ENCODE results near the gene CHN2.
"Not testable (repeated sequence)": the region's sequence is repeated elsewhere in the genome, so short reads cannot be mapped to it uniquely, and the experiment has no call there.

CHN2 gene

GRCh38 chr7:29247224-29247962, 52.8 kb downstream of the CHN2 start:
- H3K4me3 Mint-ChIP-seq, result no peak overlapping the region
- H3K27ac Mint-ChIP-seq, result no peak overlapping the region
- peaks cover 27% of the 10 kb centered on the region for H3K27me3 Mint-ChIP-seq (ENCODE audit: low read depth)
- H3K36me3 Mint-ChIP-seq (ENCODE audit: low read depth), result no peaks in the 10 kb centered on the region
- H3K9me3 Mint-ChIP-seq, result no peaks in the 10 kb centered on the region
- DNase-seq (ENCODE audit: low spot score), result no peak
- peaks cover 15% of the 10 kb centered on the region for H3K4me1 Mint-ChIP-seq (ENCODE audit: low read depth)

GRCh38 chr7:29247963-29248236, 53.3 kb downstream of the CHN2 start:
- H3K4me1 Mint-ChIP-seq (ENCODE audit: low read depth), result peaks cover 15% of the 10 kb centered on the region
- peaks cover 27% of the 10 kb centered on the region for H3K27me3 Mint-ChIP-seq (ENCODE audit: low read depth)
- no peaks in the 10 kb centered on the region for H3K9me3 Mint-ChIP-seq
- H3K27ac Mint-ChIP-seq, result no peak overlapping the region
- no peak for DNase-seq (ENCODE audit: low spot score)
- H3K4me3 Mint-ChIP-seq, result no peak overlapping the region
- H3K36me3 Mint-ChIP-seq (ENCODE audit: low read depth), result no peaks in the 10 kb centered on the region

GRCh38 chr7:29248713-29249382, 54.3 kb downstream of the CHN2 start:
- Mint-ChIP-seq H3K4me3 (no peak overlapping the region), H3K27me3 (ENCODE audit: low read depth) (peaks cover 20% of the 10 kb centered on the region), H3K27ac (no peak overlapping the region), H3K9me3 (no peaks in the 10 kb centered on the region), H3K36me3 (ENCODE audit: low read depth) (no peaks in the 10 kb centered on the region), H3K4me1 (ENCODE audit: low read depth) (peaks cover 10% of the 10 kb centered on the region)
- DNase-seq (ENCODE audit: low spot score), result no peak

- Mint-ChIP-seq H3K27me3 (ENCODE audit: low read depth) (peaks cover 16% of the 10 kb centered on the region), H3K27ac (no peak overlapping the region), H3K4me1 (ENCODE audit: low read depth) (peaks cover 5% of the 10 kb centered on the region), H3K4me3 (no peak overlapping the region), H3K9me3 (no peaks in the 10 kb centered on the region), H3K36me3 (ENCODE audit: low read depth) (no peaks in the 10 kb centered on the region)
- no peak for DNase-seq (ENCODE audit: low spot score)
These were observed 54.8 kb downstream of the CHN2 start for GRCh38 chr7:29249383-29249750.

DNA sequence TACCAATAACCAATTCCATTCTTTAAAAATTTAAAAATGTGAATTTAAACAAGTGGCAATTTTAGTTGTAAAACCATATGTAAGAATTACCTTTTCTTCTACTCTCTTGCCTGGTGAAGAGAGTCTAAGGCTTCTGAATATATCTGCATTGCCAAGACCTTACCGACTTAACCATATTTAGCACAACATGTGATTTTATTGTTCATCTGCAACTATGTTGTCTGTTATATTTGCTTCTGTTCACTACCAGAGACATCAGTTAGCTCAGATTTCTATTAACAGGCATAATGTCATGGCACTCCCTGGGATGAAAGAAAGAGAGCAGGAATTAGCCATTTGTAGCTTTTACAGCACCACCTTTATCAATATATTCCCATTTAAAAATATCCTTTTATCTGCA, 55.3 kb downstream of the CHN2 start:
- H3K9me3 Mint-ChIP-seq, result no peaks in the 10 kb centered on the region
- H3K36me3 Mint-ChIP-seq (ENCODE audit: low read depth), result no peaks in the 10 kb centered on the region
- H3K4me3 Mint-ChIP-seq, result no peak overlapping the region
- no peak overlapping the region for H3K27ac Mint-ChIP-seq
- DNase-seq (ENCODE audit: low spot score), result no peak
- peaks cover 14% of the 10 kb centered on the region for H3K27me3 Mint-ChIP-seq (ENCODE audit: low read depth)
- H3K4me1 Mint-ChIP-seq (ENCODE audit: low read depth), result peaks cover 1% of the 10 kb centered on the region

GRCh38 chr7:29253225-29253624, 58.6 kb downstream of the CHN2 start:
- DNase-seq (ENCODE audit: low spot score), result no peak
- no peaks in the 10 kb centered on the region for H3K9me3 Mint-ChIP-seq
- H3K27me3 Mint-ChIP-seq (ENCODE audit: low read depth), result peaks cover 18% of the 10 kb centered on the region
- H3K36me3 Mint-ChIP-seq (ENCODE audit: low read depth), result no peaks in the 10 kb centered on the region
- no peak overlapping the region for H3K27ac Mint-ChIP-seq
- H3K4me1 Mint-ChIP-seq (ENCODE audit: low read depth), result no peaks in the 10 kb centered on the region
- H3K4me3 Mint-ChIP-seq, result no peak overlapping the region

DNA sequence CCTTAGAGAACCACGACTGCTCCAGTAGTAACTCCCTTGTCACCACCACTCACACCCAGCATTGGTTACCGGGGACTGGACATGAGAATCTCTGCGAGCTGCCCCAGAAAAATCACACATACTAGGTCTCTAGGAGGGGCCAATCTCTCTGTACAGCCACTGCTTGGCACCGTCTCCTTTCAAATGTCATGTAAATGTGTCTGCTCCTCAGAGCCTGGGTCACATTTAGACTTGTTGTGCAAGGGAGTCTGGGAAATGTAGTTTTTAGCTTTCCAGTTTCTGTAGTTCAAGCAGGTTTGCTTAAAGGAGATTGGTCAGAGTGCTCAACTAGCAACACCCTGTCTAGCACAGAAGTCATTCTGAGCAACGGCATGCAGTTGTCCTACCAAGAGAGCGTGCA, 60.0 kb downstream of the CHN2 start:
- peaks cover 25% of the 10 kb centered on the region for H3K27me3 Mint-ChIP-seq (ENCODE audit: low read depth)
- no peaks in the 10 kb centered on the region for H3K4me1 Mint-ChIP-seq (ENCODE audit: low read depth)
- DNase-seq (ENCODE audit: low spot score), result no peak
- H3K4me3 Mint-ChIP-seq, result no peak overlapping the region
- H3K27ac Mint-ChIP-seq, result no peak overlapping the region
- H3K36me3 Mint-ChIP-seq (ENCODE audit: low read depth), result no peaks in the 10 kb centered on the region
- no peaks in the 10 kb centered on the region for H3K9me3 Mint-ChIP-seq

- Mint-ChIP-seq H3K27ac (no peak overlapping the region), H3K4me1 (ENCODE audit: low read depth) (no peaks in the 10 kb centered on the region), H3K36me3 (ENCODE audit: low read depth) (no peaks in the 10 kb centered on the region), H3K4me3 (no peak overlapping the region), H3K27me3 (ENCODE audit: low read depth) (peaks cover 22% of the 10 kb centered on the region), H3K9me3 (no peaks in the 10 kb centered on the region)
- DNase-seq (ENCODE audit: low spot score), result no peak
These were observed 60.8 kb downstream of the CHN2 start for GRCh38 chr7:29255199-29255878.

DNA sequence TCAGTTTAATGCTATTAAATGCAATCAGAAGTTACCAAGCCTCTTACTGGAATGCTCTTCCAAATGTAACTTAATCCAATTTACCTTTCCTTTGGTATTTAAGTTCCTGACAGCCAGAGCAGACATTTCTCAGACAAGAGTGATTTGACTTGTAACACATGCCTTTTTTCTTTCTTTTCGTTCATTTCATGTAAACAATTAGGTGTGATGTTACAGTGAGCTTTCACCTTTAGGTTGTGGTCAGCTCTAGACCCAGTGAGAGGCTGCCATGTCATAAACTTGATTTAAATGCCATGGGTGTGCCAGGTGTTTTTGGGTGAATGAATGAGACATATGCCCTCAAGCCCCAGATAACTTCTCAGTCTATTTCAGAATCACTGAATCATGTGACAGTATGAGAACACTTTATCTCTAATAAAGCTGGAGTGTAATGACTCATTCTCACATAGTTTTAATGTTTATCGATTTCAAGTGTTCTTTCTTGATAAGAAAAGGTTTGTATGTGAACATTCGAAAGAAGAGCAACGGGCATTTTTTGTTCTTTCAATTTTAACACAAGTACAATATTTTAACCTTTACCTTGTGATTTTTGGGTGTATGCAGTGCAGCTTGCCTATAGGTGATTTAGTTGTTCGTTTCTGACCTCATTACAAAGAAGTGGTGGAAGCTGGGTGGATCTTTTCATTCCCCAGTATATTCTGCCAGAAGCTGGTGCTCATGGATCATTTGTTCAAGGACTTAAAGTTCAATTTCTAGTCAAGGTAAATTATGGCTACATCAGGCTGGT, 61.5 kb downstream of the CHN2 start:
- DNase-seq (ENCODE audit: low spot score), result no peak
- Mint-ChIP-seq H3K4me1 (ENCODE audit: low read depth) (no peaks in the 10 kb centered on the region), H3K27ac (no peak overlapping the region), H3K4me3 (no peak overlapping the region), H3K9me3 (no peaks in the 10 kb centered on the region), H3K36me3 (ENCODE audit: low read depth) (no peaks in the 10 kb centered on the region), H3K27me3 (ENCODE audit: low read depth) (peaks cover 22% of the 10 kb centered on the region)

GRCh38 chr7:29256693-29257002, 62.1 kb downstream of the CHN2 start:
- DNase-seq (ENCODE audit: low spot score), result no peak
- Mint-ChIP-seq H3K36me3 (ENCODE audit: low read depth) (no peaks in the 10 kb centered on the region), H3K4me3 (no peak overlapping the region), H3K9me3 (no peaks in the 10 kb centered on the region), H3K27ac (no peak overlapping the region), H3K27me3 (ENCODE audit: low read depth) (peaks cover 22% of the 10 kb centered on the region), H3K4me1 (ENCODE audit: low read depth) (no peaks in the 10 kb centered on the region)

DNA sequence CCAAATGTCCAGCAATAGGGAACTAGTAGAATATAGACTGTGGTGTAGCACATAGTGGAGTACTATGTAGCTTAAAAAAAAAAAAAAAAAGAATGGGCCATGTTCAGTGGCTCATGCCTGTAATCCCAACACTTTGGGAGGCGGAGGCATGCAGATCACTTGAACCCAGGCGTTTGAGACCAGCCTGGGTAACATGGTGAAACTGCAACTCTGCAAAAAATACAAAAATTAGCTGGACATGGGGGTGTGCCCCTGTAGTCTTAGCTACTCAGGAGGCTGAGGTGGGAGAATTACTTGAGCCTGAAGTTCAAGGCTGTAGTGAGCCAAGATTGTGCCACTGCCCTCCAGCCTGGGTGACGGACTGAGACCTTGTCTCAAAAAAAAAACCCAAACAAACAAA, 64.4 kb downstream of the CHN2 start:
- Mint-ChIP-seq H3K27me3 (ENCODE audit: low read depth) (peaks cover 22% of the 10 kb centered on the region), H3K4me1 (ENCODE audit: low read depth) (no peaks in the 10 kb centered on the region), H3K36me3 (ENCODE audit: low read depth) (no peaks in the 10 kb centered on the region), H3K27ac (no peak overlapping the region), H3K4me3 (no peak overlapping the region), H3K9me3 (no peaks in the 10 kb centered on the region)
- DNase-seq (ENCODE audit: low spot score), result no peak

DNA sequence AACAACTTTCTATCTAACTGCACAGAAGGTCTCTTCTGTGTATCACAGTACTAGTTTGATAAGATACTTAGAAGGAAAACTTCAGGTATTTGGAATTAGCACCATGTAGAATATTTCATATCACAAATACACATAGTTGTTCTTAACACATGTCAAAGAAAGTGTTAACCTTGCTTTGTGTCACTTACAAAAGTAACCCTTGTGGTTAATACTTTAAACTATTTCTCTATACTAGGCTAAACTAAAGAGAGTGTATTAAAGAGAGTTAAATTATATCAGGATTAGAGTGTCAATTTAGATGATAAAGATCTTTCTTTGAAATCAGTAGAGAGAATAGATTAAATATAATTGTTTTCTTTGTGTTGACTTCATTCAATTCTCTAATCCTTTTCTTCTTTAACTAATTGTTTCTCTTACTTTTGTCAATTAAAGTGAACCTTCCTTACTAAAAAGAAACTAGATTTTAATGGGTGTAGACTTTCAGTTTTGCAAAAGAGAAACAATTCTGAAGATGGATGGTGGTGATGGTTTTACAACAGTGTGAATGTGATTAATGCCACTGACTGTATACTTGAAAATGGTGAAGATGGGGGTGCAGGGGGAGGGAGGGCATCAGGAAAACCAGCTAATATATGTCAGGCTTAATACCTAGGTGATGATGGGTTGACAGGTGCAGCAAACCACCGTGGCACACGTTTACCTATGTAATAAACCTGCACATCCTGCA, 67.8 kb downstream of the CHN2 start:
- Mint-ChIP-seq H3K36me3 (ENCODE audit: low read depth) (peaks cover 3% of the 10 kb centered on the region), H3K27me3 (ENCODE audit: low read depth) (peaks cover 16% of the 10 kb centered on the region), H3K4me3 (no peak overlapping the region), H3K27ac (no peak overlapping the region), H3K4me1 (ENCODE audit: low read depth) (peaks cover 9% of the 10 kb centered on the region), H3K9me3 (peaks cover 16% of the 10 kb centered on the region)
- no peak for DNase-seq (ENCODE audit: low spot score)

GRCh38 chr7:29263601-29264207, 69.1 kb downstream of the CHN2 start:
- not testable (repeated sequence) for H3K27ac Mint-ChIP-seq; DNase-seq (ENCODE audit: low spot score); H3K27me3 Mint-ChIP-seq (ENCODE audit: low read depth); H3K4me1 Mint-ChIP-seq (ENCODE audit: low read depth); H3K4me3 Mint-ChIP-seq; H3K36me3 Mint-ChIP-seq (ENCODE audit: low read depth)
- H3K9me3 Mint-ChIP-seq, result peaks cover 16% of the 10 kb centered on the region

All from T-helper 2 cell treated with Interferon-gamma antibody and Interleukin-4, amounts not matched to agents 5 μg/mL and 100 μg/mL, for 36 hours (primary cell).